ENCODE measurements around the gene MPP1.
A peak's percentile ranks its signal among the peaks of the same experiment; 100 is the strongest.

MPP1 gene

DNA sequence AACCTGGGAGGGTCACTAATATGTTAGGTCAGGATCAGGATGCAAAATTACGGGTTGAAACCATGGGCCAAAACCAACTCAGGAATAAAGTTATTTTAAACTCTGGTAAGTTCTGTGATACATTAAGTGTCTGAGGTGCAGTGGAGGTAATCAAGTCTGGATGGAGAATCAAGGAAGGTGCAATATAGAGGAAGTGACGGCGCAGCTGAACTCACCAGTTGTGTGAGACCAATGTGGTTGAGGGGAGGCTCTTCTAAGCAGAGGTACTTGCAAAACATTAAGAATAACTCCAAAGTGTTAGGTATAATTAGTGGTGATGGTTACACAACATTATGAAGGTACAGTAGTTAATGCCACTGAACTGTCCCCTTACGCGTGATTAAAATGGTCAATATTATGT lies 74.1 kb downstream of the MPP1 start:
- Histone ChIP-seq H3K4me1 (ENCODE audit: insufficient read depth, low read length, poor library complexity, severe bottlenecking) (peaks cover 79% of the 10 kb centered on the region), H3K79me2 (ENCODE audit: insufficient read depth, low read length) (peaks cover 10% of the 10 kb centered on the region), H3K9me2 (replicated peaks; ENCODE audit: low read depth, low read length) (no peaks in the 10 kb centered on the region), H3K9me3 (ENCODE audit: insufficient read depth, low read depth, low read length) (no peaks in the 10 kb centered on the region), H3K4me2 (ENCODE audit: low read depth, low read length, poor library complexity, severe bottlenecking) (no peak overlapping the region), H3K9ac (ENCODE audit: low read depth, low read length, poor library complexity, severe bottlenecking) (no peak overlapping the region), H3K36me3 (ENCODE audit: insufficient read depth, low read length) (no peaks in the 10 kb centered on the region), H3F3A (ENCODE audit: low read depth) (peaks cover 12% of the 10 kb centered on the region; the same call in 1 of the 2 replicates), H3K4me3 (ENCODE audit: low read length, poor library complexity, severe bottlenecking) (no peak overlapping the region), H4K20me1 (ENCODE audit: insufficient read depth, low read length, poor library complexity, severe bottlenecking) (no peaks in the 10 kb centered on the region), H2AFZ (ENCODE audit: low read length) (no peak overlapping the region), H3K27me3 (ENCODE audit: insufficient read depth, low read length, poor library complexity, severe bottlenecking) (no peaks in the 10 kb centered on the region)
- TF ChIP-seq, protein P1, sequence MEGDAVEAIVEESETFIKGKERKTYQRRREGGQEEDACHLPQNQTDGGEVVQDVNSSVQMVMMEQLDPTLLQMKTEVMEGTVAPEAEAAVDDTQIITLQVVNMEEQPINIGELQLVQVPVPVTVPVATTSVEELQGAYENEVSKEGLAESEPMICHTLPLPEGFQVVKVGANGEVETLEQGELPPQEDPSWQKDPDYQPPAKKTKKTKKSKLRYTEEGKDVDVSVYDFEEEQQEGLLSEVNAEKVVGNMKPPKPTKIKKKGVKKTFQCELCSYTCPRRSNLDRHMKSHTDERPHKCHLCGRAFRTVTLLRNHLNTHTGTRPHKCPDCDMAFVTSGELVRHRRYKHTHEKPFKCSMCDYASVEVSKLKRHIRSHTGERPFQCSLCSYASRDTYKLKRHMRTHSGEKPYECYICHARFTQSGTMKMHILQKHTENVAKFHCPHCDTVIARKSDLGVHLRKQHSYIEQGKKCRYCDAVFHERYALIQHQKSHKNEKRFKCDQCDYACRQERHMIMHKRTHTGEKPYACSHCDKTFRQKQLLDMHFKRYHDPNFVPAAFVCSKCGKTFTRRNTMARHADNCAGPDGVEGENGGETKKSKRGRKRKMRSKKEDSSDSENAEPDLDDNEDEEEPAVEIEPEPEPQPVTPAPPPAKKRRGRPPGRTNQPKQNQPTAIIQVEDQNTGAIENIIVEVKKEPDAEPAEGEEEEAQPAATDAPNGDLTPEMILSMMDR (conservative IDR thresholded peaks at IDR 0.05; ENCODE audit: low read length), result no peak
- no peak for TF ChIP-seq EZH2phosphoT487 (IDR thresholded peaks at IDR 0.05; ENCODE audit: borderline replicate concordance)

- no peak for TF ChIP-seq EZH2phosphoT487 (IDR thresholded peaks at IDR 0.05; ENCODE audit: borderline replicate concordance)
- TF ChIP-seq, protein P1 (conservative IDR thresholded peaks at IDR 0.05; ENCODE audit: low read length), result no peak
- no peak overlapping the region for H3K9ac ChIP-seq (ENCODE audit: low read depth, low read length, poor library complexity, severe bottlenecking)
- H3K9me3 ChIP-seq (ENCODE audit: insufficient read depth, low read depth, low read length), result no peaks in the 10 kb centered on the region
- peaks cover 12% of the 10 kb centered on the region; the same call in 1 of the 2 replicates for H3F3A ChIP-seq (ENCODE audit: low read depth)
- peaks cover 75% of the 10 kb centered on the region for H3K4me1 ChIP-seq (ENCODE audit: insufficient read depth, low read length, poor library complexity, severe bottlenecking)
- H3K4me3 ChIP-seq (ENCODE audit: low read length, poor library complexity, severe bottlenecking), result no peak overlapping the region
- H4K20me1 ChIP-seq (ENCODE audit: insufficient read depth, low read length, poor library complexity, severe bottlenecking), result no peaks in the 10 kb centered on the region
- no peaks in the 10 kb centered on the region for H3K9me2 ChIP-seq (replicated peaks; ENCODE audit: low read depth, low read length)
- no peak overlapping the region for H3K4me2 ChIP-seq (ENCODE audit: low read depth, low read length, poor library complexity, severe bottlenecking)
- H3K36me3 ChIP-seq (ENCODE audit: insufficient read depth, low read length), result no peaks in the 10 kb centered on the region
- H3K79me2 ChIP-seq (ENCODE audit: insufficient read depth, low read length), result peaks cover 6% of the 10 kb centered on the region; the same call in 1 of the 2 replicates
- H2AFZ ChIP-seq (ENCODE audit: low read length), result no peak overlapping the region
- H3K27me3 ChIP-seq (ENCODE audit: insufficient read depth, low read length, poor library complexity, severe bottlenecking), result no peaks in the 10 kb centered on the region
Observed at GRCh38 chrX:154730253-154730891, 74.9 kb downstream of the MPP1 start.

GRCh38 chrX:154729439-154729838 lies 75.8 kb downstream of the MPP1 start:
- no peak overlapping the region for H3K9ac ChIP-seq (ENCODE audit: low read depth, low read length, poor library complexity, severe bottlenecking)
- H3K79me2 ChIP-seq (ENCODE audit: insufficient read depth, low read length), result peaks cover 6% of the 10 kb centered on the region; the same call in 1 of the 2 replicates
- H3K4me2 ChIP-seq (ENCODE audit: low read depth, low read length, poor library complexity, severe bottlenecking), result peak overlapping the region; percentile 52
- H3K36me3 ChIP-seq (ENCODE audit: insufficient read depth, low read length), result no peaks in the 10 kb centered on the region
- H3K27me3 ChIP-seq (ENCODE audit: insufficient read depth, low read length, poor library complexity, severe bottlenecking), result no peaks in the 10 kb centered on the region
- no peaks in the 10 kb centered on the region for H3K9me3 ChIP-seq (ENCODE audit: insufficient read depth, low read depth, low read length)
- no peaks in the 10 kb centered on the region for H4K20me1 ChIP-seq (ENCODE audit: insufficient read depth, low read length, poor library complexity, severe bottlenecking)
- H2AFZ ChIP-seq (ENCODE audit: low read length), result no peak overlapping the region
- H3K9me2 ChIP-seq (replicated peaks; ENCODE audit: low read depth, low read length), result no peaks in the 10 kb centered on the region
- H3F3A ChIP-seq (ENCODE audit: low read depth), result peaks cover 4% of the 10 kb centered on the region; the same call in 1 of the 2 replicates
- H3K4me3 ChIP-seq (ENCODE audit: low read length, poor library complexity, severe bottlenecking), result no peak overlapping the region
- peaks cover 76% of the 10 kb centered on the region for H3K4me1 ChIP-seq (ENCODE audit: insufficient read depth, low read length, poor library complexity, severe bottlenecking)
- TF ChIP-seq, protein P1 (conservative IDR thresholded peaks at IDR 0.05; ENCODE audit: low read length), result no peak
- no peak for TF ChIP-seq EZH2phosphoT487 (IDR thresholded peaks at IDR 0.05; ENCODE audit: borderline replicate concordance)

All from Loucy (cell line).